Measurements from ENCODE around the gene COPS3.
A peak's percentile ranks its signal among the peaks of the same experiment; 100 is the strongest.

The COPS3 gene

DNA sequence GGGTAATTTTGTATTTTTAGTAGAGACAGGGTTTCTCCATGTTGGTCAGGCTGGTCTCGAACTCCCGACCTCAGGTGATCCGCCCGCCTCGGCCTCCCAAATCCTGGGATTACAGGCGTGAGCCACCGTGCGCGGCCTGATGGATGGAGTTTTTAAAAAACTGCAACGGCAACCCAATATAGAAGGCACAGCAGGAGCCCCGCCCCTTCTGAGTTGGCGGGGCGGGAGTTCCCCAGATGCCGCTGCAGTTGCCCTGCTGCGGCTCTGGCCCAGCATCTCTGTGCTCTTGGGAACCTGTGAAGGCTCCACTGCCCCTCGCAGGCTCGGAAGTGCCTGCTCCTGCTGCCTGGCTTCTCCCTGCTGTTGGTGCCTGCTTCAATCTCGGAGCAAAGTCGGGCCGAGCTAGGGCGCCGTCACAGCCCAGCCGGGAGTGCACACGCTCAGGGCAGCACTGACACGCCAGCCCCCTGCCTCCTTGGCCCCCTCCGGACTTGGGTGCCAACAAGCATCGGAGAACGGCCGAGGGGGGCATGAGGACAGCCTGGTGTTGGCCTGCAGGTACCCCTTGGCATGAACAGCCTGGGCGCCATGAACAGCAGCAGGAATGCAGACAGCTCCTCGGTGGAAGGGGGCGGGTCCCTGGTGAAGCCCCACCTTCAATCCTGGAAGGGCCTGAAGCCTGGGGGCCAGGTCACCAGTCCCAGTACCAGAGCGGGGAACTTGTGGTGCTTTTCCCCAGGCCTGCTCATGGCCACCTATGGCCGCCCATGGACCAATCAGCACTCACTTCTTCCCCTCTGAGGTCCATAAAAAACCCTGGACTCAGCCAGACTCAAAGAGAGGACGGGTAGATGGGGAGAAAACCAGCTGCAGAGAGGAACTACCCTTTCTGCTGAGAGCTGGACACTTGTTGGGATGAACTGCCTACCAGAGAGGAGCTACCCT is 19.9 kb upstream of the COPS3 start:
- TF ChIP-seq CTCF (IDR thresholded peaks at IDR 0.05; ENCODE audit: low read depth, low read length): no peak
- peak overlapping the region; percentile 17; the same call in 1 of the 2 replicates for H3K4me3 ChIP-seq (ENCODE audit: low read depth, low read length)

GRCh38 chr17:17298108-17298507 is 17.1 kb upstream of the COPS3 start:
- no peak for TF ChIP-seq CTCF (IDR thresholded peaks at IDR 0.05; ENCODE audit: low read depth, low read length)

GRCh38 chr17:17297217-17297616 is 16.2 kb upstream of the COPS3 start:
- no peak for TF ChIP-seq CTCF (IDR thresholded peaks at IDR 0.05; ENCODE audit: low read depth, low read length)
- no peak overlapping the region for H3K4me3 ChIP-seq (ENCODE audit: low read depth, low read length)

More at GRCh38 chr17:17298108-17298507, 17.1 kb upstream of the COPS3 start:
- no peak overlapping the region for H3K4me3 ChIP-seq (ENCODE audit: low read depth, low read length)

- no peak overlapping the region for H3K4me3 ChIP-seq (ENCODE audit: low read depth, low read length)
- TF ChIP-seq CTCF (IDR thresholded peaks at IDR 0.05; ENCODE audit: low read depth, low read length): no peak
Measured at GRCh38 chr17:17295141-17295540, 14.1 kb upstream of the COPS3 start.

DNA sequence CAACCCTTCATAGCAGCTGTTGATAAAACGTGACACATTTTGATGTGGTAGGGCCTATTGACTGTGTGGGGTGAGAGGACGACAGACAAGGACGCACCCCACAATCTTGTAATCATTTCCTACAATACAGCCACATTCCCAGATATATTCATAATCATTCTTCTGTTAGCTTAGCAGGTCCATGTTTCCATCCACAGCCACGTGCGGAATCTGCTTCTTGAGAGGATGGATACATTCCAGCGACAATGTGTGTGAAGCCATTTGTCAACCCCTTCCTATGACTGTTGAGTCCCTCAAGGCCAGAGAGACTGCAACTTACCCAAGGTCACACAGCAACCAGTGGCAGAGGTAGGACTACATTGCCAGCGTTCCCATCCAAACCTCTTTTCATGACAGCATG is 8.7 kb upstream of the COPS3 start:
- H3K4me3 ChIP-seq (ENCODE audit: low read depth, low read length): no peak overlapping the region
- TF ChIP-seq CTCF (IDR thresholded peaks at IDR 0.05; ENCODE audit: low read depth, low read length): no peak

DNA sequence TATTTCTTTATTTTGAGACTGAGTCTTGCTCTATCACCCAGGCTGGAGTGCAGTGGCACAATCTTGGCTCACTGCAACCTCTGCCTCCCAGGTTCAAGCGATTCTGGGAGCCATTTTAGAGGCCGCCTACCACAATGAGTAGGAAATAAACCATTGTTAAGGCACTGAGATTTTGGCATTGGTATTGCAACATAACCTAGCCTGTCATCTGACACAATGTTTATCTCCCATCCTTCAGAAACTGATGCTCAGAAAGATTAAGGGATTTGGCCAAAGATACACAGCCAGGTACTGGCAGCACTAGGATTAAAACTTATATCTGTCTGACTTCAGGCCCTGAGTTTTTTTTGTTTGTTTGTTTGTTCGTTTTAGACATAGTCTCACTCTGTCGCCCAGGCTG is 8.0 kb upstream of the COPS3 start:
- H3K4me3 ChIP-seq (ENCODE audit: low read depth, low read length): no peak overlapping the region
- TF ChIP-seq CTCF (IDR thresholded peaks at IDR 0.05; ENCODE audit: low read depth, low read length): no peak

DNA sequence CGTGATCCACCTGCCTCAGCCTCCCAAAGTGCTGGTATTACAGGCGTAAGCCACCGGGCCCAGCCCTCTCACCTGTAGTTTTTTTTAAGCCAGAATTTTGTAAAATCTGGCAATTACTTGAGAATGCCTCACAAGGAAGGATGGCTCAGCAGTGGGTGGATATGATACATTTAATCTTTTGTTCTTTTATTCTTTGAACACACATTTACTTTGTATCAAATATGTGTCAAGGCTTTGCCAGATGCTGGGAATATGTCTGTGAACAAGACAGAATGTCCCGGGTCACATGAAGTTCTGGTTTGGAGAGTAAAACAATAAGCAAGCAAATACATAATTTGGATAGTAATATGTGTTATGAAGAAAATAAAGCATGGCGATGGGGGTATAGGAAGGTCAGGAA is 4.9 kb upstream of the COPS3 start:
- no peak for TF ChIP-seq CTCF (IDR thresholded peaks at IDR 0.05; ENCODE audit: low read depth, low read length)
- H3K4me3 ChIP-seq (ENCODE audit: low read depth, low read length): no peak overlapping the region
